DND-41 (cell line): ENCODE measurements around the gene APBB1IP.

ENCODE experiments used
- CTCF ChIP-seq: IDR thresholded peaks from 2 replicates; pipeline ENCODE4 v1.5.1; 2012; ENCODE audit warnings: borderline replicate concordance, low read length, moderate library complexity, mild to moderate bottlenecking; ENCODE audit not compliant: poor library complexity, severe bottlenecking; ENCODE audit errors: extremely low read depth
- EZH2 ChIP-seq: IDR thresholded peaks from 3 replicates; pipeline ENCODE4 v1.6.1; 2012; ENCODE audit warnings: borderline replicate concordance, low read depth, mild to moderate bottlenecking, moderate library complexity, low read length, inconsistent platforms; ENCODE audit not compliant: severe bottlenecking

DNA sequence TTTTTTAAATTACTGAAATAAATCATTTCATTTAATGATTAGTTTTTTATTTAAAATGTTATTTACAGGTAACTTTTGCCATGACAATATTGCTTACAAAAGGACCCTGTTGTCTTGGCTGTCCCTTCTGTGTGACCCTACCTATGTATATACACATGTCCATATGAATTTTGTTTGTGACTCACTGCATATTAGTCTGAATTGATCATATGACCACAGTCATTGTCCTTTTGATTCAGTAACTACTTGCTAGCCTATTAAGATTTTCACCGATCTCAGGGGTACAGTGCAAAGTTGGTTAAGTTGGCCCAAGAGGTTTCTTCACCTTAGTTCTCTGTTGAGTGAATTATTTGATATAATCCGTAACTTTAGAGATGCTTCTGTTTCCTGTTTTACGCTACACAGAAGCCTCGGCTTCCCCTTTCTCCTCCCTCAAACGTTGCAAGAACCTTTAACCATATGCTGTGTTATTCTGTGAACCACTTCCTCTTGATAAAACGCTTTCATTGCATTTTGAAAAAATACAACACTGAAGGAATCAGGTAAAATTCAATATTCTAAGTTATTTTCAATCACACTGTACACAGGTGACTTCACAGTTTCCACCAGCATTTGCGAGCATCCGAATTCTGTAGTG is 43.9 kb downstream of the APBB1IP start:
- no peak for TF ChIP-seq CTCF
- TF ChIP-seq EZH2, result no peak
